ENCODE measurements around the gene SLC22A3.

SLC22A3 gene

DNA sequence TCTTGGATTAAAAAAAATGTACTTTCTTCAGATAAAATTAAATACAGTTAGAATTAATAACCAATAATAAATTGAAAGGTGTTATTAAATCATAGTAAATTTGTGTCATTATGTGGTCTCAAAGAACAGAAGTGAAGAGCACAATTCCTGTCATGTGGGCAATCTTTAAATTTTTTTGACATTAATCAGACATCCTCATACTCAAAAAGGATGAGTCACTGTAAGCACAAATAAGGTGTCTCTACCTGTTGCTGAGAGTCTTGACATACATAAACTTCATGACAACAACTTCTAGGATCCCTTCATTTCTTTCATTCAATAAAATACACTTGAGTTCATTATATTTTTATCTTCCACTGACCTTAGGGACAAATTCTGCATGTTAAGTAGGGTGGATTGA, 76.1 kb downstream of the SLC22A3 start:
- no peaks in the 10 kb centered on the region for H3K27me3 ChIP-seq (ENCODE audit: control insufficient read depth, insufficient read depth, low read length)
- no peaks in the 10 kb centered on the region for H3K4me1 ChIP-seq (ENCODE audit: control insufficient read depth, insufficient read depth, low read length)
- no peak overlapping the region for H3K4me3 ChIP-seq (ENCODE audit: low read depth, low read length)
- no peaks in the 10 kb centered on the region for H3K36me3 ChIP-seq (ENCODE audit: control insufficient read depth, insufficient read depth, low read length)
- no peak overlapping the region for H3K9ac ChIP-seq (ENCODE audit: low read depth, low read length)
- H3K9me3 ChIP-seq (ENCODE audit: control insufficient read depth, insufficient read depth, low read length) = no peaks in the 10 kb centered on the region

DNA sequence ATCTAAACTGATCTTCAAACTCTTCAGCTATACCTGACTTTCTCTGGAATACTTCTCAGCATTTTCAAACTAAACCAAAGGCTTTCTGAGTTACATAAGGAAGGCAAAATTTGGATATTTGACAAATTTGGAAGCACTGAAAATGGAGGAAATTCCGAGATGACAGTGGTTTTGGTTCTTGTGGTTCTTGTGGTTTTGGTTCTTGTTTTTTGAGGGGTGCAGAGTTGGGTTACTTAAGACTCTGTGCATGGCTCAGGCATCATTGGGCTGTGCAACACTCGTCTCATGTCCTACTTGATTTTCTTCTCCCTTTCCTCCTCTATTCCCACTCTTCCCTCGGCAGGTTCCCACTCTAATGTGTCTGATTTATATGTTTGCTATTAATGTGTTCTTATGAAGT, 78.0 kb downstream of the SLC22A3 start:
- H3K4me1 ChIP-seq (ENCODE audit: control insufficient read depth, insufficient read depth, low read length) = no peaks in the 10 kb centered on the region
- no peaks in the 10 kb centered on the region for H3K27me3 ChIP-seq (ENCODE audit: control insufficient read depth, insufficient read depth, low read length)
- no peak overlapping the region for H3K4me3 ChIP-seq (ENCODE audit: low read depth, low read length)
- H3K9ac ChIP-seq (ENCODE audit: low read depth, low read length) = no peak overlapping the region
- H3K9me3 ChIP-seq (ENCODE audit: control insufficient read depth, insufficient read depth, low read length) = no peaks in the 10 kb centered on the region
- H3K36me3 ChIP-seq (ENCODE audit: control insufficient read depth, insufficient read depth, low read length) = no peaks in the 10 kb centered on the region

DNA sequence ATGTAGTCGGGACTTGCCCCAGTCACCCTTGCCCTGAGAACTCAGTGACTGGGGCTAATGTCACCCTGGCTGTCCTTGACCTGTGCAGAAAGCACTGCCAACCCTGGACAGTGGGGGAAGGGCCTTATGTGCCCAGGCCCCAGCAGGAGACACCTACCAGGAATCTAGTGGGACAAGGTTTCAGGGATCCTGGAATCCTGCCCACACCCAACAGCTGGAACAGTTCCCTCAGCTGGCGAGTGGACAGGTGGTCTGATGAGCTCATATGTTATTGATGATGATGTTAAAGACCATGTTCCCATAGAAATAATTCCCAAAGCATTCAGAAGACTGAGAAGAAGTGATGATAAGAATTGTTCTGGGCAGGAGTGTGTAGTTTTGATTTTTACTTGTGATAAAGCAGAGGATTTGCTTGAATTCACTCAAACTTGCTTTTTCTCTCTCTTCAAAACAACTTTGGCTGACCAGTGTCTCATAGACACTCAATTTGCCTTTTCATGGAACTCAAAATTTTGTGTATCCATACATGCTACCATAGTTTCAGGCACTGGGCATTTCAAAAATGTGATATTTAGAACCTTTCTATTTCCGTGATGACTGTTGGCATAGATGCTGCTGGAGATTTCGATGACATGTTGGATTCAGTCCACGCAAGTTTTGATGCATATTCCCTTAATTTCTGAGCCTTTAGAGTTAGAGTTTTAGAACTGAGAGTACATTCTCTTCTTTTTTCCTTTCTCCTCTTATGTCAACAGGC, 79.3 kb downstream of the SLC22A3 start:
- H3K9ac ChIP-seq (ENCODE audit: low read depth, low read length) = no peak overlapping the region
- no peak overlapping the region for H3K4me3 ChIP-seq (ENCODE audit: low read depth, low read length)
- H3K4me1 ChIP-seq (ENCODE audit: control insufficient read depth, insufficient read depth, low read length) = no peaks in the 10 kb centered on the region
- H3K9me3 ChIP-seq (ENCODE audit: control insufficient read depth, insufficient read depth, low read length) = no peaks in the 10 kb centered on the region
- no peaks in the 10 kb centered on the region for H3K36me3 ChIP-seq (ENCODE audit: control insufficient read depth, insufficient read depth, low read length)
- no peaks in the 10 kb centered on the region for H3K27me3 ChIP-seq (ENCODE audit: control insufficient read depth, insufficient read depth, low read length)

DNA sequence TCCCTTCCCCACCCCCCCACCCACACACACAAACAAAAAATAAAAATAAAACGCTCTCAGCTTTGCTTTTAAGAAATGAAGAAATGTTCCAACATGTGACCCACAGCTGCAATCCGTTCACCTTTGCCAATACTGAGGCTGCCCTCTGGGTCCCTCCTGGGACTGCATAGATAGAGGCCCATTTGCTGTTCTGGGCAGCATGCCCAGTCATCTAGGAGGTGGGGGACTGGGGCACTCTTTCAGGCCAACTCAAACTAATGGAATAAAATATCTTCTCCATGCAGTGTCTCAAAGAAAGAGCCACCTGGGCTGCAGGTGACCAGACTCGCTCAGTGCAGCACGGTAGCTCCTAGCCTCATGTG, 79.9 kb downstream of the SLC22A3 start:
- Histone ChIP-seq H3K9me3 (ENCODE audit: control insufficient read depth, insufficient read depth, low read length) (no peaks in the 10 kb centered on the region), H3K9ac (ENCODE audit: low read depth, low read length) (no peak overlapping the region), H3K36me3 (ENCODE audit: control insufficient read depth, insufficient read depth, low read length) (no peaks in the 10 kb centered on the region), H3K27me3 (ENCODE audit: control insufficient read depth, insufficient read depth, low read length) (no peaks in the 10 kb centered on the region), H3K4me3 (ENCODE audit: low read depth, low read length) (no peak overlapping the region), H3K4me1 (ENCODE audit: control insufficient read depth, insufficient read depth, low read length) (no peaks in the 10 kb centered on the region)

DNA sequence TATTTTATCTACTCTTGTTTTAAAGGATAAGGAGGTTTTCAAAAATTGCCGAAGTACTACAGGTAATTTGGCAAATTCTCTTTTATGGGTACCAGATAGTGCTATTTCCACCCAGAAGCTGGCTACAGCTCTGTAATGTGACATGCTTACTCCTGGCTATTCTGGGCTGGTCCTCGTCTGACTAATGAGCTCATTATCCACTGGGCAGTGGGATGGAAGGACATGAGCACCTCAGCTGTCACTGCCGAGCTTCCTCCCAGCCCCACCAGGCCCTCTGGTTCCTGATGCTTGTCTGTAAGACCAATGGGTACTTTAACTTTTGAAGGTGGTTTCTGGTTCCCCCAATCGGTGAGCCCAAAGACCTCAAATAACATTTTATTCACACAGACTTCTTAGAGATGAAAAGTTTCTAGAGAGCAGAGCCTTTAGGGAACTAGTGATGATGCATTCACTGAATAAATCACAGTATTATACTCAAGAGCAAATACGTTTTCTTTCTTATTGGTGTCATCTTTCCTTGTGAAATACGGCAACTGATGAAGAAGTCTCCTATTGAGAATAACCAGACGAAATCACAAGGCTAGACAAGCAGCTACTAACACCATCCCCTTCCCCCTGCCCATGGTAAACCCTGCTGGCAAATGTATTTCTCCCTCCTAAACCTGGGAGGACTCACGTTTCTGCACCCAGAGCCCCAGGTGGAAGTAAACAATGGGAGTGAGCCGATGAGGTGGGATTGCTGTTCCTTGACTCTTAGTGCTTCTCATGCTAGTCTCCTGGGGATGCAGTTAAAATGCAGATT, 80.8 kb downstream of the SLC22A3 start:
- no peak overlapping the region for H3K9ac ChIP-seq (ENCODE audit: low read depth, low read length)
- no peaks in the 10 kb centered on the region for H3K4me1 ChIP-seq (ENCODE audit: control insufficient read depth, insufficient read depth, low read length)
- H3K27me3 ChIP-seq (ENCODE audit: control insufficient read depth, insufficient read depth, low read length) = no peaks in the 10 kb centered on the region
- no peak overlapping the region for H3K4me3 ChIP-seq (ENCODE audit: low read depth, low read length)
- no peaks in the 10 kb centered on the region for H3K9me3 ChIP-seq (ENCODE audit: control insufficient read depth, insufficient read depth, low read length)
- no peaks in the 10 kb centered on the region for H3K36me3 ChIP-seq (ENCODE audit: control insufficient read depth, insufficient read depth, low read length)

DNA sequence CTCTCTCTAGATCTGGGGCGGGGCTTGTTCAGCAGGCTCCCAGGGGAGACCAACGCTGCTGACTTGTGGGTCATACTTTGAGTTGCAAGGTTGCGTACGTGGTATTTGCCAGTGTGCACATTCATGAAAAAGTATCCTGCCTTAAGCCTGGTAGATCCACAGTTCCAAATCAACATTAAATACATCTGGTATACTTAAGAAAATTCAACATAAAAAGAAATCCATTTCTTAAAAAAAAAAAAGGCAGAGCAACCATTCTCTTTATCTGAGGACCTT, 81.4 kb downstream of the SLC22A3 start:
- Histone ChIP-seq H3K36me3 (ENCODE audit: control insufficient read depth, insufficient read depth, low read length) (no peaks in the 10 kb centered on the region), H3K9me3 (ENCODE audit: control insufficient read depth, insufficient read depth, low read length) (no peaks in the 10 kb centered on the region), H3K27me3 (ENCODE audit: control insufficient read depth, insufficient read depth, low read length) (no peaks in the 10 kb centered on the region), H3K9ac (ENCODE audit: low read depth, low read length) (no peak overlapping the region), H3K4me1 (ENCODE audit: control insufficient read depth, insufficient read depth, low read length) (no peaks in the 10 kb centered on the region), H3K4me3 (ENCODE audit: low read depth, low read length) (no peak overlapping the region)

DNA sequence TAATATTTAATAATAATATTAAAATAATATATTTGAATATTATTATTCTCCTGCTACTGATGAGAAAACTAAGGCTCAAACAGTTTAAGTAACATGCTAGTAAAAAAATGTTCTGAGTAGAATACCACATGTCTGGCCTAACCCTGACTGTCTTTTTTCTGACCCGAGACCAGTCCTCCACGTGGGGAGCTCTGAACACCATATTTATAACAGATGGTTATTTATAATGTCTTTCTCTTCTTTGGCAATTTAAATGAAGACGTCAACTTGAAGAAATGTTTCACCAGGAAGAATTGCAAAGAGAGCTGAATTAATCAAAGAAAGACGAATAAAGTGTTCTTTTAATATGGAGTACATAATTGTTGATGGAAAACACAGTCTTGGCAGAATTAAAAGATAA, 82.0 kb downstream of the SLC22A3 start:
- H3K27me3 ChIP-seq (ENCODE audit: control insufficient read depth, insufficient read depth, low read length) = no peaks in the 10 kb centered on the region
- no peaks in the 10 kb centered on the region for H3K4me1 ChIP-seq (ENCODE audit: control insufficient read depth, insufficient read depth, low read length)
- no peak overlapping the region for H3K4me3 ChIP-seq (ENCODE audit: low read depth, low read length)
- no peak overlapping the region for H3K9ac ChIP-seq (ENCODE audit: low read depth, low read length)
- H3K9me3 ChIP-seq (ENCODE audit: control insufficient read depth, insufficient read depth, low read length) = no peaks in the 10 kb centered on the region
- H3K36me3 ChIP-seq (ENCODE audit: control insufficient read depth, insufficient read depth, low read length) = no peaks in the 10 kb centered on the region

DNA sequence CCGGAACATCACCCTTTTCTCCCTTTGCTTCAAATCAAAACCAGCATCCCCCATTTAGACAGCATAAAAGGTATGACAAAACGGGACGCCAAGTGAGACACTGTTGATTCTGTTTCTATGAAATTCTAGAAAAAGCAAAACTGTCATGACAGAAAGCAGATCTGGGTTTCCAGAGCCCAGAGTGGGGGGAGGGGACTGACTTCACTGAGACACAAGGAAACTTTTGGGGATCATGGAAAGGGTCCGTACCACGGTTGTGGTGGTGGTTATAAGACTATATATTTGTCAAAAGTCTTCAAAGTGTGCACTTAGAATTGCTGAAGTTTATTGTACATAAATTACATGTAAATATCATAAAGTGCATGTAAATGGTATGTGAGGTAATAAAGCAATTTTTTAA, 82.6 kb downstream of the SLC22A3 start:
- no peaks in the 10 kb centered on the region for H3K9me3 ChIP-seq (ENCODE audit: control insufficient read depth, insufficient read depth, low read length)
- H3K4me1 ChIP-seq (ENCODE audit: control insufficient read depth, insufficient read depth, low read length) = no peaks in the 10 kb centered on the region
- H3K27me3 ChIP-seq (ENCODE audit: control insufficient read depth, insufficient read depth, low read length) = no peaks in the 10 kb centered on the region
- H3K9ac ChIP-seq (ENCODE audit: low read depth, low read length) = no peak overlapping the region
- H3K4me3 ChIP-seq (ENCODE audit: low read depth, low read length) = no peak overlapping the region
- no peaks in the 10 kb centered on the region for H3K36me3 ChIP-seq (ENCODE audit: control insufficient read depth, insufficient read depth, low read length)

DNA sequence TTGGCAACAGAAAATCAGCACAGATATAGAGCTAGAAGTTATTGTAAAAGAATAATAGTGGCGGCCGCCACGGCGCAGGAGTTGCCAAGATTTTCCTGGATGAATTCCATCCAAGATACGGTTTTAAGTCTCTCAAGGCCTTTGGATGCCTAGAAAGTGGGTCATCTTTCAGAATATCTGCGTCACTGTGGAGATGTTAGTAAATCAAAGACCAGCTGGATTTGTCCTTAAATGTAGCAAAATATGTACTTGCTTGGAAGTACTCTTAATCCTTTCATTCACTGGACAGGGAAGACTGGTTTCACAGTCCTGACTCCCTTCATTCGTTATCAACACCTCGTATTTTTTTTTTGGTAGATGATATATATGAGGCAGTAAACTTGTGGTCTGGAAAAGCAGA, 83.0 kb downstream of the SLC22A3 start:
- H3K27me3 ChIP-seq (ENCODE audit: control insufficient read depth, insufficient read depth, low read length) = no peaks in the 10 kb centered on the region
- H3K4me3 ChIP-seq (ENCODE audit: low read depth, low read length) = no peak overlapping the region
- H3K9me3 ChIP-seq (ENCODE audit: control insufficient read depth, insufficient read depth, low read length) = no peaks in the 10 kb centered on the region
- H3K9ac ChIP-seq (ENCODE audit: low read depth, low read length) = no peak overlapping the region
- no peaks in the 10 kb centered on the region for H3K4me1 ChIP-seq (ENCODE audit: control insufficient read depth, insufficient read depth, low read length)
- H3K36me3 ChIP-seq (ENCODE audit: control insufficient read depth, insufficient read depth, low read length) = no peaks in the 10 kb centered on the region

DNA sequence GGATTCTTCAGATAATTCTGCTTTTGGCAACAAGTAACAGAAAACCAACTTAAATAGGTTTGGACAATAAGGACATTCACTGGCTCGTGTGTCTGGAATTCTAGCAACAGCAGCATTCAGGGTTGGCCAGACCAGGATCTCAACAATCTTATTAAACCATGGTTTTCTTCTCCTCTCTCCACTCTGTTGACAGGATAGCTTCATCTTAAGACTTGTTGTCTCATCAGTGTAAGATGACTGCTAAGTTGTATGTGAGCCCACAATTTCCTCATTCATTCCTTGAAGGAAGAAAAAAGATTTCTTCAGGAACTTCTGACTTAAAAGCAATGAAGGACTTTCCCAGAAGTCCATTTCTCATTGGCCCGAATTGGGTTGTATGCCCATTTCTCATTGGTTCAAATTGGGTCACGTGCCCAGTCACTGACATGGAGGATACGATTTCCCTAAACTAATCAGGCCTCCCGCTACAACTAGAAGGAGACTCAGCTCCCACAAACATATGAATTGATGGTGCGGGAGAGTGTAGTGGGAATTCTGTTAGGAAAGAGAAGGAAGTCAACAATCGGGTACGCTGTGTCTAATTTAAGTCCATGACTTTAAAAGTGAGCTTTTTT, 83.7 kb downstream of the SLC22A3 start:
- no peaks in the 10 kb centered on the region for H3K4me1 ChIP-seq (ENCODE audit: control insufficient read depth, insufficient read depth, low read length)
- no peak overlapping the region for H3K9ac ChIP-seq (ENCODE audit: low read depth, low read length)
- H3K9me3 ChIP-seq (ENCODE audit: control insufficient read depth, insufficient read depth, low read length) = no peaks in the 10 kb centered on the region
- H3K27me3 ChIP-seq (ENCODE audit: control insufficient read depth, insufficient read depth, low read length) = no peaks in the 10 kb centered on the region
- no peak overlapping the region for H3K4me3 ChIP-seq (ENCODE audit: low read depth, low read length)
- no peaks in the 10 kb centered on the region for H3K36me3 ChIP-seq (ENCODE audit: control insufficient read depth, insufficient read depth, low read length)

DNA sequence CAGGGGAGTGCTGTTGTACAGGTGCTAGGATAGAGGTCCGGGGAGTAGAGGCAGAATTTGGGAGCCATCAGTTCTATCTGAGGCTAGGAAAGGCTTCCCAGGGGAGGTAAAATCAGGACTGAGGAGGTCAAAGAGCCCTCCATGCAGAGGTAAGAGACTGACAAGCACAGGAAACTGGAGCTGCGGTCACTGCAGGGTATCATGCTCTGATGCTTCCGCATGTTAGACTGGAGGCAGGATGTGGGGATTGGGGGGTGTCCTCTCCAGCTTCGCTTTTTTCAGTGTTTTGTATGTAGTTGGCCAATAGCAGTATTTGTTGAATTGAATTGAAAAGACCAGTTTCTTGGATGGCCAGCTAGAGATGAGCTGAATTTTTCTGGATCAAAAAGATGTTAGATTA, 87.8 kb downstream of the SLC22A3 start:
- peaks cover 6% of the 10 kb centered on the region for H3K27me3 ChIP-seq (ENCODE audit: control insufficient read depth, insufficient read depth, low read length)
- H3K4me1 ChIP-seq (ENCODE audit: control insufficient read depth, insufficient read depth, low read length) = no peaks in the 10 kb centered on the region
- no peaks in the 10 kb centered on the region for H3K9me3 ChIP-seq (ENCODE audit: control insufficient read depth, insufficient read depth, low read length)
- H3K9ac ChIP-seq (ENCODE audit: low read depth, low read length) = no peak overlapping the region
- no peak overlapping the region for H3K4me3 ChIP-seq (ENCODE audit: low read depth, low read length)
- H3K36me3 ChIP-seq (ENCODE audit: control insufficient read depth, insufficient read depth, low read length) = no peaks in the 10 kb centered on the region

DNA sequence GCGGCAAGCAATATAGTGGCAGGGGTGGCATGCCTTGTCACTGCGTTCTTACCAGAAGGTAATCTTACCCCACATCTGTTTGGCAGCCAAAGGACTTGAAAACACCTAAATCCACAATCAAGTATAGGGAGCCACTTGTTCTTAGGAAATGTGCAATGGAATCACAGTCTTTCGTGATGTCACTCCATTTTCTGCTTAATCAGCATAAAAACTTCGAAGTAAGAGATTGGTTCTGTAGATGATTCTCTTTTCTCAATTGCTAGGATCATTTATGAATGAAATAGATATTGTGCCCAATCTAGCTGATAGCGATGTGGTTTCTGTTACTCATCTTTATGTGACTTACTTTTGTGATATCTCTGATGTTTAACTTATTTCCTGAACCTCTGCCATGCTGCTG, 89.0 kb downstream of the SLC22A3 start:
- Histone ChIP-seq H3K27me3 (ENCODE audit: control insufficient read depth, insufficient read depth, low read length) (peaks cover 6% of the 10 kb centered on the region), H3K4me1 (ENCODE audit: control insufficient read depth, insufficient read depth, low read length) (no peaks in the 10 kb centered on the region), H3K9me3 (ENCODE audit: control insufficient read depth, insufficient read depth, low read length) (no peaks in the 10 kb centered on the region), H3K9ac (ENCODE audit: low read depth, low read length) (no peak overlapping the region), H3K36me3 (ENCODE audit: control insufficient read depth, insufficient read depth, low read length) (no peaks in the 10 kb centered on the region), H3K4me3 (ENCODE audit: low read depth, low read length) (no peak overlapping the region)

Measured in iPS-15b (cell line).